ENCODE results near the gene SLC26A4. TPM values are rescaled to one million over a fixed set of nuclear protein-coding genes. Genes with fewer than 3 reads are reported as not detected.

SLC26A4 gene
- total and polyA plus RNA-seq, 9 of the 15 experiments (the other 6 are each of a cell fraction or from before 2014, with no cell fraction given): 0.09 to 1.2 (median 0.33) TPM

- no peak for TF ChIP-seq ZNF444 (CRISPR knock-in tag; IDR thresholded peaks at IDR 0.05)
- TF ChIP-seq EWSR1 (IDR thresholded peaks at IDR 0.05; ENCODE audit: borderline replicate concordance, low read depth, partially characterized antibody): no peak
- peak; percentile 93 for TF ChIP-seq THRB (CRISPR knock-in tag; conservative IDR thresholded peaks at IDR 0.05)
- TF ChIP-seq DNMT1 (IDR thresholded peaks at IDR 0.05): no peak
- TF ChIP-seq CEBPZ (IDR thresholded peaks at IDR 0.05; ENCODE audit: borderline replicate concordance, low read depth, low read length): no peak
- no peak for TF ChIP-seq RBM15 (IDR thresholded peaks at IDR 0.05; ENCODE audit: insufficient read depth, low read length)
- TF ChIP-seq CEBPB (tag; IDR thresholded peaks at IDR 0.05): peak; percentile 5; the same call in 1 of the 2 replicates
- TF ChIP-seq CC2D1A (IDR thresholded peaks at IDR 0.05): no peak; the same call in 1 of the 2 replicates
- no peak for TF ChIP-seq FOXJ3 (CRISPR knock-in tag; IDR thresholded peaks at IDR 0.05)
- 0 out of 2 replicates have a peak, but pooled peaks have one; percentile 23 for TF ChIP-seq MEF2D (tag; conservative IDR thresholded peaks at IDR 0.05; ENCODE audit: low read depth)
- no peak for TF ChIP-seq POU5F1 (IDR thresholded peaks at IDR 0.05; ENCODE audit: borderline replicate concordance, low read depth, low read length, partially characterized antibody)
- TF ChIP-seq TGIF2 (CRISPR knock-in tag; IDR thresholded peaks at IDR 0.05): no peak
- peak; percentile 55; the same call in 1 of the 2 replicates for TF ChIP-seq DPF2 (IDR thresholded peaks at IDR 0.05)
- 0 out of 2 replicates have a peak, but pooled peaks have one; percentile 37 for TF ChIP-seq GABPB2 (CRISPR knock-in tag; conservative IDR thresholded peaks at IDR 0.05)
- no peak for TF ChIP-seq KDM4B (IDR thresholded peaks at IDR 0.05; ENCODE audit: borderline replicate concordance in 2 of 2, low read depth in 1 of 2)
- peak; percentile 65 for TF ChIP-seq BCOR (IDR thresholded peaks at IDR 0.05)
- no peak for TF ChIP-seq MED1 (CRISPR knock-in tag; IDR thresholded peaks at IDR 0.05; ENCODE audit: borderline replicate concordance)
- no peak for TF ChIP-seq HNRNPUL1 (IDR thresholded peaks at IDR 0.05; ENCODE audit: low read length)
- TF ChIP-seq GATAD2A (IDR thresholded peaks at IDR 0.05): no peak
- TF ChIP-seq SPI1 (IDR thresholded peaks at IDR 0.05; ENCODE audit: borderline replicate concordance, low read depth, low read length): peak; percentile 96
- 0 out of 2 replicates have a peak, but pooled peaks have one; percentile 60 for TF ChIP-seq TCF15 (CRISPR knock-in tag; IDR thresholded peaks at IDR 0.05)
- peak; percentile 81; the same call in 1 of the 2 replicates for TF ChIP-seq ZBTB17 (CRISPR knock-in tag; IDR thresholded peaks at IDR 0.05)
- TF ChIP-seq TBL1XR1 (IDR thresholded peaks at IDR 0.05; ENCODE audit: low read length in 2 of 2): no peak
- 0 out of 2 replicates have a peak, but pooled peaks have one; percentile 55 for TF ChIP-seq ZNF165 (CRISPR knock-in tag; IDR thresholded peaks at IDR 0.05; ENCODE audit: borderline replicate concordance)
Observed at GRCh38 chr7:107742678-107743566, 82.3 kb downstream of the SLC26A4 start (continued).
